Mucosa of rectum (tissue), 2 donors: Measurements from ENCODE around the gene NTMT1.

Experiments
- H3K27ac ChIP-seq, 2 donors: one replicate each; pipeline ENCODE4 v1.7.0; 2013; ENCODE audit warnings: inconsistent platforms in 2 of 2, low read depth in 2 of 2, low read length in 2 of 2
- H3K27me3 ChIP-seq, 2 donors: one replicate each; pipeline ENCODE4 v1.7.0; 2013; ENCODE audit warnings: low read length in 2 of 2; ENCODE audit not compliant: control insufficient read depth in 2 of 2, insufficient read depth in 2 of 2
- H3K36me3 ChIP-seq, 2 donors: one replicate each; pipeline ENCODE4 v1.7.0; 2013; ENCODE audit warnings: low read length in 2 of 2; ENCODE audit not compliant: control insufficient read depth in 2 of 2, insufficient read depth in 2 of 2
- H3K4me1 ChIP-seq, 2 donors: one replicate each; pipeline ENCODE4 v1.7.0; 2013; ENCODE audit warnings: low read length in 2 of 2, mild to moderate bottlenecking in 1 of 2; ENCODE audit not compliant: control insufficient read depth in 2 of 2, insufficient read depth in 2 of 2
- H3K4me3 ChIP-seq, 2 donors: one replicate each; pipeline ENCODE4 v1.7.0; 2013; ENCODE audit warnings: low read length in 2 of 2
- H3K9ac ChIP-seq, 2 donors: one replicate each; pipeline ENCODE4 v1.7.0; 2013; ENCODE audit warnings: low read length in 2 of 2, low read depth in 1 of 2, mild to moderate bottlenecking in 1 of 2
- H3K9me3 ChIP-seq, 2 donors: one replicate each; pipeline ENCODE4 v1.7.0; 2013; ENCODE audit warnings: low read length in 2 of 2; ENCODE audit not compliant: control insufficient read depth in 2 of 2
- donor health status: healthy.
- donor health status: Normal muscosa, but diverticular disease.

Gene NTMT1

DNA sequence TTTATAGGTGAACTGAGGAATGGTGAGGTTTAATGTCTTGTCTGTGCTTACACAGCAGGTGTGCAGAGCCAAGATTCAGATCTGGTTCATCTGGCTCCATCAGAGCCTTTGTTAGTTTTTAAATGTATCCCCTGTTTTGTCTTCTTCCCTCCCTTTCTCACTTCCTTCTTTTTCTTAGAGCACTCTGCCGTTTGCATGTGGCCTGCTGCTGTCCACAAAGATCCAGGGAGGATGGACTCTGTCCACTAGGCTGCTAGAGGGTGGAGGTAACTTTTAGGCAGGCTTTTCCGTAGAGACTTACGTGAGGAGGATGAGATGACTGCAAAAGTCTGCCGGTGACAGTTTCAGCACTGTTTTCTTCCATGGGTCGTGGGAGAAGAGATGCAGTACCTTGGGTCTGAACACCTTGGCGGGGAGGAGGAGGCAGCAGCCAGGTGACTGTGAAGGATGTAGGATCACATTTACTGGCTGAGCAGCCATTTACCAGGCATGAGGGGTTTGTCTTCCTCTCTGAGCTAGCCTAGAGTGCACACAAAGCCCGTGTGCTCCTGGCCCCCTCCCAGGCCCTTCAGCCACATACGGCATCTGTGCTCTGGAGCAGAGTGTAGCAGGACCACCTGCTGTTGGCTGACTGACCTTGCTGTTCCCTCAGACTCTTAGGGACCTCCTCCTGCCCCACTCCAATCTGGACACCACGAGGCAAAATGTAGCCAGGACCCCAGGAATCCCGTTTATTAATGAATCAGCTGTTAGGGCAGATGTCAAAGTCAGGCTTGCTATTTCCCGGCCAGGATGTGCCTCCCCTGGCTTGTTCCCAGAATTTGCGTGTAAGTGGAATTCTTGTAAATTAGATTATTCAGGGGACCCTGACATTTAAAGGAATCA, 1.8 kb downstream of the NTMT1 start:
- Histone ChIP-seq H3K9ac (peak overlapping the region in 1 of 2 donors; percentile 89), H3K27ac (peak overlapping the region in 1 of 2 donors; percentile 94), H3K9me3 (no peaks in the 10 kb centered on the region), H3K4me1 (peaks cover 14 to 24% of the 10 kb centered on the region in 2 donors), H3K27me3 (no peaks in the 10 kb centered on the region), H3K36me3 (peaks cover 5 to 9% of the 10 kb centered on the region in 2 donors), H3K4me3 (peak overlapping the region; percentile 94 to 95)

DNA sequence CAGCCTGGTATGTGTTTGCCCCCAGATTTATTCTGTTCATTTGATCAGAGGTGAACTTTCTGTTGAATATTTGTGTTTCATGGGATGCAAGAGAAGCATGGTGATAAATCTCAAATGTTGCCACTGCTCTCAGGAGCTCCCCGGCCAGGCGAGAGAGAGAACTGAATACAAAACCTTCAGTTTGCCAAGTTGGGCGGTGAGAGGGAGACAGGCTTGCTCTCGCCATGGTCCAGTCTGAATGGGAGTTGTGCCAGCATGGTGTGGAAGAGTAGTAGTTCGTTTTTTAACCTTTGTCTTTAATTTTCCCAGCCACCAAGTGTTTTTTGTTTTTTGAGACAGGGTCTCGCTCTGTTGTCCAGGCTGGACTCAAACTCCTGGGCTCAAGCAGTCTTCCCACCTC, 2.7 kb downstream of the NTMT1 start:
- Histone ChIP-seq H3K36me3 (peaks cover 13 to 16% of the 10 kb centered on the region in 2 donors), H3K27ac (no peak overlapping the region), H3K27me3 (no peaks in the 10 kb centered on the region), H3K9ac (no peak overlapping the region), H3K9me3 (no peaks in the 10 kb centered on the region), H3K4me1 (peaks cover 14 to 24% of the 10 kb centered on the region in 2 donors), H3K4me3 (no peak overlapping the region)

DNA sequence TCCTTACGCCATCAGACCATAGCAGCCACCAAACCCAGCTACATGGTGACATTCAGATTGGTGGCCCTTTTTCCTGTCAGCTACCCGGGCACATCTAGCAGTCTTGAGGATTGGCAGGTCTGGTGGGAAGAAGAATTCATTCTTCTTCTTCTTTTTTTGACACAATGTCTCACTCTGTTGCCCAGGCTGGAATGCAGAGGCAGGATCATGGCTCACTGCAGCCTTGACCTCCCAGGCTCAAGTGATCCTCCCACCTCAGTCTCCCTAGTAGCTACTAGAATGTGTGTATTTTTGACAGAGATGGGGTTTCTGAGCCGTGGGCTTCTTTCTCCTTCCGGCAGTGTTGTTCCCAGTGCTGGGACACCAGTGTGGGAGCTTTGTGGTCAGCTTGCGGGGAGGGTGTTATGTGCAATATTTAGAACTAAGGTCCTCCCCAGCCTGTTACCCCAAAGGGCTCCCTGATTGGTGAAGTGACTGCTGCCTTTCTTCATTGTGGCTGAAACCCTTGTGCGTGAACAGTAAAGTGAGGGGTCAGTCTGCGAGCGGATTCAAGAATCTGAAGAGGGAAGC, 3.4 kb downstream of the NTMT1 start:
- no peak overlapping the region for H3K4me3 ChIP-seq
- H3K27me3 ChIP-seq = no peaks in the 10 kb centered on the region
- no peak overlapping the region for H3K27ac ChIP-seq
- H3K4me1 ChIP-seq = peaks cover 14 to 22% of the 10 kb centered on the region in 2 donors
- H3K9me3 ChIP-seq = no peaks in the 10 kb centered on the region
- no peak overlapping the region for H3K9ac ChIP-seq
- H3K36me3 ChIP-seq = peaks cover 18 to 21% of the 10 kb centered on the region in 2 donors

DNA sequence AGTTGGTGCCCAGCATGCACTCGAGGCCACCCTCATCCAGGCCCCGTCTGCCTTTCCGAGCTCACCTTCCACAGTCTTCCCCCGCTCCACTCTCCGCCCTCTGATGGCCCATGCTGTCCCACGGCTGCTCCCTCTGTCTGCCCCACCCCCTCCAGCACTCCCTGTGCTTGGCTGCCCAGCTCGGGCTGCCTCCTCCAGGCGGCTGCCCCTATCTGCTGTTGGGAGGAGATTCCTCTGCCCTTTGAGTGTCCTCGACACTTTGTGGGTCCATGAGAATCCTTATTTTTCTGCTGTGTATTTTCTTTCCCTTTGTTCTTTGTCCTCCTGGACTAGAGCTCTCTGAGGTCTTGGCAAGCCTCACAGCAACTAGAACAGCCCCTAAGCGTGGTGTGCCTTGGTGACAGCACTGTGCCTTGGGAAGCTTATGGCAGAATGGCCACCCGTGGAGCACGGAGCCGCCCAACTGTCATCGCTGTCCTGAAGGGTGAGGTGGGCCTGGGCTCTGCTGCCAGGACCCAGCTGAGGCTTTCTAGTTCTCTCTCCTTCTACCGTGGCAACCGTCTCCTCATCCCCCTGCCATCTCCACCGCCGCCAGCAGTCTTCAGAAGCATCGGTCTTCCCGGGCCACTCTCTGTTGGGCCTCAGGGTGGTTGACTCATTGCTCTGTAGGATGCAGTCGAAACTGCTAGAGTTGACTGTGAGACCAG, 5.2 kb downstream of the NTMT1 start:
- no peak overlapping the region for H3K27ac ChIP-seq
- no peaks in the 10 kb centered on the region for H3K27me3 ChIP-seq
- no peaks in the 10 kb centered on the region for H3K9me3 ChIP-seq
- H3K4me1 ChIP-seq = peaks cover 14 to 22% of the 10 kb centered on the region in 2 donors
- no peak overlapping the region for H3K9ac ChIP-seq
- peaks cover 32 to 37% of the 10 kb centered on the region in 2 donors for H3K36me3 ChIP-seq
- H3K4me3 ChIP-seq = no peak overlapping the region

DNA sequence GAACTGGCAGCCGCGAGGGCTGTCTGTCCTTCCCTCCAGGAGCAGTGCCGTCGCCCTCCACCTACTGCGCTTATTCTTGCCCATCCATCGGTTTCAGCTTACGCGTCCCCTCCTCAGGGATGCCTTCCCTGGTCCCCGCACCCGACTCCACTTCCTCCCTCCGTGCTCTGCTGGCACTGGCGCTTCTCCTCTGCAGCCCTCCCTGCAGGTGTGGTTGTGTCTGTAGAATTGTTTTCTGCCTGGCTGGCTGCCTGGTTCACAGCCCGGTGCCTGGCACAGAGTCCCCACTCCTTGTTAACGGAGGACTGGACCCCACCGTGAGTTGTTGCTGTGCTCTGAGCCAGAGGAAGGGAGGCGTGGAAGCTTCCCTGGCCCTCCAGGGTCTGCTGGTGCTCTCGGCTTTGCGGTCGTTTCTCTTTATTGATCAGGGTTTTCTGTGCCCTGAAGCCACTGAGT, 5.7 kb downstream of the NTMT1 start:
- H3K9me3 ChIP-seq = no peaks in the 10 kb centered on the region
- H3K27ac ChIP-seq = no peak overlapping the region
- H3K4me3 ChIP-seq = no peak overlapping the region
- H3K9ac ChIP-seq = no peak overlapping the region
- peaks cover 13 to 19% of the 10 kb centered on the region in 2 donors for H3K4me1 ChIP-seq
- H3K36me3 ChIP-seq = peaks cover 32 to 39% of the 10 kb centered on the region in 2 donors
- H3K27me3 ChIP-seq = no peaks in the 10 kb centered on the region

DNA sequence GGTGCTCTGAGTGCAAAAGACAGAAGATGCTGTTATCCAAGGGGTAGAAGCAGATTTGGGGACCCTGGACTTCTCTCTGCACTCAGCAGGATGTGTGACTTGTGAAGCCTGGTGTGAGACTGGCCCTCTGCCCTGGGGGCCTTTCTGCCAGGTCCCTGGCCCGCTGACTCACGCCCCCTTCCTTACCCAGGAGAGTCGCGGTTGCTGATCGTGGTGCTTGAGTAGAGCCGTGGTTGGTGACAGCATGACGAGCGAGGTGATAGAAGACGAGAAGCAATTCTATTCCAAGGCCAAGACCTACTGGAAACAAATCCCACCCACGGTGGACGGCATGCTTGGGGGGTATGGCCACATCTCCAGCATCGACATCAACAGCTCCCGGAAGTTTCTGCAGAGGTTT, 6.5 kb downstream of the NTMT1 start:
- no peaks in the 10 kb centered on the region for H3K27me3 ChIP-seq
- no peaks in the 10 kb centered on the region for H3K9me3 ChIP-seq
- peaks cover 38 to 46% of the 10 kb centered on the region in 2 donors for H3K36me3 ChIP-seq
- no peak overlapping the region for H3K9ac ChIP-seq
- H3K27ac ChIP-seq = no peak overlapping the region
- H3K4me1 ChIP-seq = peaks cover 6 to 11% of the 10 kb centered on the region in 2 donors
- no peak overlapping the region for H3K4me3 ChIP-seq

DNA sequence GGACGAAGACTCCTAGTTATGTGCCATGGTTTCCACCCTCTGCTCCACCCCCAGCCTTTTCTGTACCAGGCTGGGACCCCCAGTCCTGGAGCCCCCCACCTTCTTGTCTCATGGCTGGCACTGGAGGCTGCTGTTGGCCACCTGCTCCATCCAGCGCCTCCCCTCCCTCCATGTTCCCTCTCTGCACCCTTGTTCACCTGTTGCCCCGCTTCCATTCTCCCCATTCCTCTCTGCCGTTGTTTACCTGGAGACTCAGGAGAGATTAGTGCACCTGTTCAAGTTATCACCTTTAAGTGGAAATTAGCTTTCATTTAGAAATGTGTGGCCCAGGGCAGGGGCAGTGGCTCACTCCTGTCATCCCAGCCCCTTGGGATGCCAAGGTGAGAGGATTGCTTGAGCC, 7.2 kb downstream of the NTMT1 start:
- peaks cover 46 to 53% of the 10 kb centered on the region in 2 donors for H3K36me3 ChIP-seq
- peaks cover 0 to 4% of the 10 kb centered on the region in 2 donors for H3K4me1 ChIP-seq
- H3K27ac ChIP-seq = no peak overlapping the region
- H3K9me3 ChIP-seq = no peaks in the 10 kb centered on the region
- H3K4me3 ChIP-seq = no peak overlapping the region
- no peak overlapping the region for H3K9ac ChIP-seq
- H3K27me3 ChIP-seq = no peaks in the 10 kb centered on the region

DNA sequence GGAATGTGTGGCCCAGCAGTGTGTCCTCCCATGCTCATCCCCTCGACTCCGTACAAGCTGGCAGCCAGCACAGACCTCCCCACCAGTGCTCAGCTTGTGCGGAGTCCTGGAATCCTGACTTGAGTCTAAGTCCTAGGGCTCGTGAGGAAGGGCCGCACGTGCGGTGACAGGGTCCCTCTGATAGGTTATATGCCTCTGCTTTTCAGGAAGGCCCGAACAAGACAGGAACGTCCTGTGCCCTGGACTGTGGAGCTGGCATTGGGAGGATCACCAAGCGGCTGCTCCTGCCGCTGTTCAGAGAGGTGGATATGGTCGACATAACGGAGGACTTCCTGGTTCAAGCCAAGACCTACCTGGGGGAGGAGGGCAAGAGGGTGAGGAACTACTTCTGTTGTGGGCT, 7.9 kb downstream of the NTMT1 start:
- H3K9me3 ChIP-seq = no peaks in the 10 kb centered on the region
- no peak overlapping the region for H3K9ac ChIP-seq
- H3K27me3 ChIP-seq = no peaks in the 10 kb centered on the region
- no peaks in the 10 kb centered on the region for H3K4me1 ChIP-seq
- no peak overlapping the region for H3K4me3 ChIP-seq
- H3K27ac ChIP-seq = no peak overlapping the region
- peaks cover 51 to 59% of the 10 kb centered on the region in 2 donors for H3K36me3 ChIP-seq

DNA sequence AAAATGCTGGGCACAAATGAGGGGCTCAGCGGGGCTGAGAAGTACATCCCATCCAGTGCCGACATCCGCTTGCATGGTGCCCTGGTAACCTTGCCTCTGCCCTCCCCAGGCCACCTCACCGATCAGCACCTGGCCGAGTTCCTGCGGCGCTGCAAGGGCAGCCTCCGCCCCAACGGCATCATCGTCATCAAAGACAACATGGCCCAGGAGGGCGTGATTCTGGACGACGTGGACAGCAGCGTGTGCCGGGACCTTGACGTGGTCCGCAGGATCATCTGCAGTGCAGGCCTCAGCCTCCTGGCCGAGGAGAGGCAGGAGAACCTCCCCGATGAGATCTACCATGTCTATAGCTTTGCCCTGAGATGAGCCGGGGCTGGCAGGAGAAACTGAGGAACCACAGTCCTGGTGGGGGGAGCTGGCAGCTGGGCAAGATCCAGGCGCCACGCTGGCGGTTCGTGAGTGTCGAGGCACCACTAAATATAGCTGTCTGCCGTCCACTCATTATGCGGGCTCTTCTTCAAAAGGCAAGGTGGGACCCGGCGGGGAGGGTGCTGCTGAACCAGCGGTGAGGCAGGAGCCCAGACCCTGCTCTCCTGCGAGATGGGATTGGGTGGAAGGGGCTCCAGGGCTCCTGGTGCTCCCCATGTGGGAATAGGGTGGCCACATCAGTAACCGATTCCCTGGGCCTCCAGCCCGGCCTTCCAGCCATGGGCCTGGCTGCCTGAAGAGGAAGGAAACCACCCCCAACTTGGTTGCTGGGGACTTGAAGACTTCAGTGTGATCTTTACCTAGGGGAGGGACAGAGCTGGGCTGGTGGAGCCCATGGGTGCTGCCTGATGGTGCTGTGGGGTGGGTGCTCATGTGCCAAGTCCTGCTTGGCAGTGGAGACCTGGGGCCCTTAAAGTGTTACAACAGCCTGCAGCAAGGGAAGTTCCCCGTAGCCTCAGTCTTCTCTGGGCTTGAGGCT, 9.4 kb downstream of the NTMT1 start:
- no peaks in the 10 kb centered on the region for H3K9me3 ChIP-seq
- H3K27ac ChIP-seq = no peak overlapping the region
- no peak overlapping the region for H3K4me3 ChIP-seq
- peaks cover under 1 to 2% of the 10 kb centered on the region in 2 donors for H3K4me1 ChIP-seq
- no peak overlapping the region for H3K9ac ChIP-seq
- H3K36me3 ChIP-seq = peaks cover 57 to 62% of the 10 kb centered on the region in 2 donors
- no peaks in the 10 kb centered on the region for H3K27me3 ChIP-seq
